Right lobe of liver (tissue), 6 donors: ENCODE data around the gene CACNA2D4. TPM values are rescaled to one million over a fixed set of nuclear protein-coding genes. Genes with fewer than 3 reads are reported as not detected.

Source experiments
- ATAC-seq, 4 donors: fragments of 200-7000 bp; cut with Tn5 transposase; one replicate each; pipeline ENCODE4 v1.9.1; 2020; ENCODE audit warnings: mild to moderate bottlenecking in 4 of 4, moderate library complexity in 4 of 4
- DNase-seq, 3 donors: peaks; one replicate each; pipeline ENCODE4 v3.0.0-alpha.2; 2020
- H3K27ac ChIP-seq, 3 donors: fragments of 200-600 bp; one replicate each; pipeline ENCODE4 v1.8.0; 2022
- H3K27me3 ChIP-seq, 2 donors: fragments of 200-600 bp; one replicate each; pipeline ENCODE4 v1.8.0; 2022
- H3K36me3 ChIP-seq, 4 donors: fragments of 200-600 bp; sonication (generic) in 1 of 4; one replicate each; pipeline versions ENCODE4 v1.5.1 to v1.8.0; 2017 to 2022; ENCODE audit warnings: control low read depth in 1 of 4
- H3K4me1 ChIP-seq, 4 donors: fragments of 200-600 bp; sonication (generic) in 1 of 4; one replicate each; pipeline versions ENCODE4 v1.5.1 to v1.8.0; 2017 to 2022; ENCODE audit warnings: control low read depth in 1 of 4
- H3K4me3 ChIP-seq, 3 donors: fragments of 200-600 bp; one replicate each; pipeline ENCODE4 v1.8.0; 2022
- H3K9me3 ChIP-seq, 4 donors: fragments of 200-600 bp; sonication (generic) in 1 of 4; one replicate each; pipeline versions ENCODE4 v1.5.1 to v1.8.0; 2017 to 2022; ENCODE audit warnings: control low read depth in 1 of 4
- CTCF ChIP-seq, 4 donors: fragments of 200-600 bp in 3 of 4; fragments of 450-650 bp in 1 of 4; IDR thresholded peaks; one replicate each; pipeline versions ENCODE4 v1.5.1 to v1.8.0; 2016 to 2022; ENCODE audit warnings: antibody characterized with exemption in 4 of 4, mild to moderate bottlenecking in 2 of 4
- POLR2A ChIP-seq: fragments of 450-650 bp; IDR thresholded peaks from one replicate; pipeline ENCODE4 v1.6.1; 2017; ENCODE audit warnings: antibody characterized with exemption, mild to moderate bottlenecking
- WGBS: methylation state at CpG from one replicate; pipeline ENCODE4 v1.1.6; 2018; ENCODE audit warnings: low coverage, low lambda C conversion rate; ENCODE audit not compliant: insufficient coverage; ENCODE audit errors: missing lambda C conversion rate; 5-methylcytosine and 5-hydroxymethylcytosine counted together
- intact Hi-C, 2 donors: fragments of 100-400 bp; cut with DNase I; formaldehyde crosslinking; loops; one replicate each; pipeline versions ENCODE4 v1.11.2 to v1.14.1; 2022
- total RNA-seq, 6 experiments: library from RNA; depleted of rRNA in 2 of 6; stranded (reverse); fragments of >200 nt in 2 of 6; fragmentation: NEBNext Ultra II Directional in 3 of 6; extraction: Animal tissue kit (Norgen Biotek cat#: 25700) in 3 of 6; gene quantifications; one replicate each; pipeline versions ENCODE4 v1.1.0 to v1.2.4, GENCODE V29; 2016 to 2023
- donor health status: DM: no; HTN: yes; CAD: no.
- donor health status: DM: no; HTN: no; CAD: no.
- donor health status: DM: no; HTN: no; CAD: no.
- donor health status: DM: no; HTN: yes; CAD: no.
- donor health status: DM: no; HTN: yes; CAD: no.

Gene CACNA2D4
- total RNA-seq, 6 experiments from 2014 or later: 0.87 to 1.9 (median 0.96) TPM

GRCh38 chr12:1875608-1876007 is 42.8 kb downstream of the CACNA2D4 start:
- no peak for TF ChIP-seq CTCF (IDR thresholded peaks at IDR 0.05)
- no peak for TF ChIP-seq POLR2A
- ATAC-seq (no peak), DNase-seq (no peak)
- no peaks in the 10 kb centered on the region for H3K36me3 ChIP-seq
- WGBS: no CpG with 5 or more reads among the region's 6 CpGs
- no peaks in the 10 kb centered on the region for H3K9me3 ChIP-seq
- H3K27ac ChIP-seq: no peak overlapping the region
- no peaks in the 10 kb centered on the region for H3K27me3 ChIP-seq
- no peak overlapping the region for H3K4me3 ChIP-seq
- intact Hi-C loops: no loop called here
- H3K4me1 ChIP-seq: no peaks in the 10 kb centered on the region

- H3K4me1 ChIP-seq: no peaks in the 10 kb centered on the region
- DNase-seq: peak in 1 of 3 donors; percentile 22
- no peaks in the 10 kb centered on the region for H3K27me3 ChIP-seq
- H3K36me3 ChIP-seq: no peaks in the 10 kb centered on the region
- intact Hi-C loops: no loop called here
- H3K9me3 ChIP-seq: no peaks in the 10 kb centered on the region
- H3K27ac ChIP-seq: no peak overlapping the region
- WGBS: 52% methylated on average over 2 of the region's 5 CpGs
- TF ChIP-seq CTCF (IDR thresholded peaks at IDR 0.05) (no peak), POLR2A (no peak)
- no peak overlapping the region for H3K4me3 ChIP-seq
- ATAC-seq: no peak
Observed at GRCh38 chr12:1873531-1874510, 44.6 kb downstream of the CACNA2D4 start.

- Histone ChIP-seq H3K4me1 (no peaks in the 10 kb centered on the region), H3K27me3 (no peaks in the 10 kb centered on the region), H3K9me3 (no peaks in the 10 kb centered on the region), H3K27ac (no peak overlapping the region), H3K36me3 (no peaks in the 10 kb centered on the region), H3K4me3 (no peak overlapping the region)
- DNase-seq: peak in 1 of 3 donors; percentile 24
- intact Hi-C loops: no loop called here
- ATAC-seq: no peak
- 82% methylated on average over 5 of the region's 7 CpGs for WGBS
- TF ChIP-seq CTCF (IDR thresholded peaks at IDR 0.05): no peak
- TF ChIP-seq POLR2A: no peak
Observed at GRCh38 chr12:1872448-1872847, 46.0 kb downstream of the CACNA2D4 start.

GRCh38 chr12:1872001-1872400 is 46.5 kb downstream of the CACNA2D4 start:
- no peaks in the 10 kb centered on the region for H3K9me3 ChIP-seq
- no peaks in the 10 kb centered on the region for H3K36me3 ChIP-seq
- no peak for DNase-seq
- H3K27me3 ChIP-seq: no peaks in the 10 kb centered on the region
- no peaks in the 10 kb centered on the region for H3K4me1 ChIP-seq
- no peak overlapping the region for H3K4me3 ChIP-seq
- WGBS: 70% methylated on average over 4 of the region's 6 CpGs
- H3K27ac ChIP-seq: no peak overlapping the region
- TF ChIP-seq CTCF (IDR thresholded peaks at IDR 0.05): no peak
- no peak for TF ChIP-seq POLR2A
- ATAC-seq: no peak
- intact Hi-C loops: no loop called here
